M059J (cell line): ENCODE data around the gene CREBRF. TPM values are rescaled to one million over a fixed set of nuclear protein-coding genes. Genes with fewer than 3 reads are reported as not detected.
"Not testable (repeated sequence)": the region's sequence is repeated elsewhere in the genome, so short reads cannot be mapped to it uniquely, and the experiment has no call there.

Experiments
- DNase-seq: peaks from one replicate; pipeline ENCODE4 v3.0.0-alpha.2; 2012; ENCODE audit warnings: low read depth
- total RNA-seq: library from RNA; depleted of rRNA; stranded (reverse); fragments of >200 nt; shearing (Covaris generic); gene quantifications from 2 replicates; pipeline ENCODE4 v1.2.3, GENCODE V29; 2014

The CREBRF gene
- total RNA-seq, 1 experiment from 2014 or later = 11.6 TPM

DNA sequence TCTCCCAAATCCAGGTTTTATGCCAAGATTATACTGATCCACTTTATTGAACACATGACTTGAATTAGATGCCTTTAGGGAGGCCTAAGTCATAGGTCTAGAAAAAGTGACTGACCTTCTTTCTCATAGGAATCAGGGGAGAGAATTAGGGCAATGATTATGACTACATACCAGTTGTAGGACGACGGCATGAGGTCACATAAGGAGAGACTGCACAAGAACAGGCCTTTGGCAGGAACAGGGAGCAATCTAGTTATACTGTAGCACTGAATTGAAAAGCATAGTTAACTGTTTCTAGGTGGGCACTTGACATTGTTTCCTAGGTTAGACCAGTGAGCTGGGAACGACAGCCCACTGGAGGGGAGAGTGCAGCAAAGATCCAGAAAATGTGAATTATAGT is 22.7 kb downstream of the CREBRF start:
- DNase-seq = no peak

DNA sequence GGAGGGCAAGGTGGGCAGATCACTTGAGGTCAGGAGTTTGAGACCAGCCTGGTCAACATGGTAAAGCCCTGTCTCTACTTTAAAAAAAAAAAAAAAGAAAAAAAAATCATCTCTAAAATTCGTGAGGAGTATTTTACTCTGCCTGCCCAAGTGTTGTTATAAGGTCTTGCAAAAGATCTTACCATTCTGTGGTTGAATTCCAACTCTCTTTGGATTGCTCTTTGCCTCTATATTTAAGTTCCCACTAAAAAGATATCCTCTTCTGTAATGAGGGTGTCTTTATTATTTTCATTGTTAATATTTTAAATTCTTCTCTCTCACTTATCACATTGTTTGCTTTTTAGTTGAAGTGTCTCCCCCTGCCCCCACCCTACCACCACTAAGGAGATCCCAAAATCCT is 33.4 kb downstream of the CREBRF start:
- no peak for DNase-seq

DNA sequence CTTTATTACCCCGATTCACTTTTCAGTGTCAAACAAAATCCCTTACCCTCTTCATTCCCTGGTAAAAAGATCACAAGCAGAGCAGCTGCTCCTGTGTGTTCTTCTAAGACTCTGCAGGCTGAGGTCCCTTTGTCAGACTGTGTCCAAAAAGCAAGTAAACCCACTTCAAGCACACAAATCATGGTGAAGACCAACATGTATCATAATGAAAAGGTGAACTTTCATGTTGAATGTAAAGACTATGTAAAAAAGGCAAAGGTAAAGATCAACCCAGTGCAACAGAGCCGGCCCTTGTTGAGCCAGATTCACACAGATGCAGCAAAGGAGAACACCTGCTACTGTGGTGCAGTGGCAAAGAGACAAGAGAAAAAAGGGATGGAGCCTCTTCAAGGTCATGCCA is 34.5 kb downstream of the CREBRF start:
- DNase-seq = no peak

DNA sequence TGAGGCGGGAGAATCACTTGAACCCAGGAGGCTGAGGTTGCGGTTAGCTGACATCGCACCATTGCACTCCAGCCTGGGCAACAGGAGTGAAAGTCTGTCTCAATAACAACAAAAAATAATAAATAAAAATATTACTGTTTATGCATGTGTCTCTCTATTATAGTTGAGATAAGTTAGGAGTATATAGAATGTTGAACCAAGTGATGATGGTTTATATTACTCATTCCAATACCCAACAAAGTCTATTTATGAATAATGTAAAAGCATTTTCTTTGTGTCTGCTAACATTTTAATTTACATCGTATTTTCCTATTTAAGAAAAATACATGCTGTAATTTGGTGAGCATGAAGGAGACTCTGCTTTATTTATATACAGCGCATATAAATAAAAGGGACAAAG is 35.8 kb downstream of the CREBRF start:
- DNase-seq = no peak

DNA sequence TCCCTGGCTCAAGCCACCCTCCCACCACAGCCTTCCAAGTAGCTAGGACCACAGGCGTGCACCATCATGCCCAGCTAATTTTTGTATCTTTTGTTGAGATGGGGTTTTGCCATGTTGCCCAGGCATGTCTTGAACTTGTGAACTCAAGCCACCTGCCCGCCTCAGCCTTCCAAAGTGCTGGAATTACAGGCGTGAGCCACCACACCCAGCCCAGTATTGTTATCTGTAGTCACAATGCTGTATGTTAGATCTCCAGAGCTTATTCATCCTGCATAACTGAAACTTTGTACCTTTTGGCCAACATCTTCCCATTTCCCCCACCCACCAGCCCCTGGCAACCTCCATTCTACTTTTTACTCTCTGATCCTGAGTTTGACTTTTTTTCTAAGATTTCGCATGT is 37.5 kb downstream of the CREBRF start:
- no peak for DNase-seq

DNA sequence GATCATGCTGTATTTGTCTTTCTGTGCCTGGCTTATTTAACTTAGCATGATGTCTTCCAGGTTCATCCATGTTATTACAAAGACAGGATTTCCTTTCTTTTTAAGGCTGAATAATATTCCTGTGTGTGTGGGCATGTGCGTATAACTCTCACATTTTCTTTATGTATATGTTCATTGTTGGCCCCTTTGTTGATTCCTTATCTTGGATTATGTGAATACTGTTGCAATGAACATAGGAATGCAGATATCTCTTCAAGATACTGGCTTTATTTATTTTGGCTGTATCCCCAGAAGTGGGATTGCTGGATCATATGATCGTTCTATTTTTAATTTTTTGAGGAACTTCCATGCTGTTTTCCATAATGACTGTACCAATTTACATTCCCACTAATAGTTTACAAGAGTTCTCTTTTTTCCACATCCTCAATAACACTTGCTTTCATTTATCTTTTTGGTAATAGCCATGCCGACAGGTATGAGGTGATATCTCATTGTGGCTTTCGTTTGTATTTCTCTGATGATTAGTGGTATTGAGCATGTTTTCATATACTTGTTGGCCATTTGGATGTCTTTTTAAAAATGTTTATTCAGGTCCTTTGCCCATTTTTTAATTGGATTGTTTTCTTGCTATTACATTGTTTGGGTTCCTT is 38.0 kb downstream of the CREBRF start:
- DNase-seq = peak; percentile 85

DNA sequence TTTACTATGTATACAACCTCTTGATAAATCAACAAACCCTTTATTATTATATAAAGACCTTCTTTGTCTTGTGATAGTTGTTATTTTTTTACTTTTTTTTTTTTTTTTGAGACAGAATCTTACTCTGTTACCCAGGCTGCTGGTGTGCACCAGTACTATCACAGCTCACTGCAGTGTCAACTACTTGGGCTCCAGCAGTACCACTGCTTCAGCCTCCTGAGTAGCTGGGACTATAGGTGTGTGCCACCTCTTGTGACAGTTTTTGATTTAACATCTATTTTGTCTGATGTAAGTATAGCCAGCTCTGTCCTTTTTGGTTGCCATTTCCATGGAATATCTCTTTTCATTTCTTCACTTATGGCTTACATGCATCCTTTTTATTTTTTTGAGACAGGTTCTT is 42.6 kb downstream of the CREBRF start:
- DNase-seq = no peak

DNA sequence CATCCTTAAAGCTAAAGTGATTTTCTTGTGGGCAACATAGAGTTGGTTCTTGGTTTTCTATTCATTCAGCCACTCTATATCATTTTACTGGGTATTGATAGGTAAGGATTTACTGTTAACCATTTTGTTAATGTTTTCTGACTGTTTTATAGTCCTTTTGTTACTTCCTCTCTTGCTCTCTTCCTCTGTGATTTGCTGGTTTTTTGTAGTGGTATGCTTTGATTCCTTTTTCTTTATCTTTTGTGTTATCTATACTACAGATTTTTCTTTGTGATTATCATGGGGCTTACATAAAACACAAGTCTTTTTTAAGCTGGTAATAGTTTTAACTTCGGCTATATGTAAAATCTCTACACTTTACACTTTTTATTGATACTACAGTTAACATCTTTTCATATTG is 43.3 kb downstream of the CREBRF start:
- no peak for DNase-seq

DNA sequence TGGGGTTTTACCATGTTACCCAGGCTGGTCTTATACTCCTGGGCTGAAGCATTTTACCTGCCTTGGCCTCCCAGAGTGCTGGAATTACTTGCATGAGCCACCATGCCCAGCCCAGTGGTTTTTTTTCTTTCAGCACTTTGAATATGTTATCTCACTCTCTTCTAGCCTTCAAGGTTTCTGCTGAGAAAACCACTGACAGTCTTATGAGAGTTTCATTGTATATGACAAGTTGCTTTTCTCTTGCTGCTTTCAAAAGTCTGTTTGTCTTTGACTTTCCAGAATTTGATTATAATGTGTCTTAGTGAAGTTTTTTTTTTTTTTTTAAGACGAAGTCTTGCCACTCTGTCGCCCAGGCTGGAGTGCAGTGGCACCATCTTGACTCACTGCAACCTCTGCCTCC is 45.1 kb downstream of the CREBRF start:
- DNase-seq = no peak

DNA sequence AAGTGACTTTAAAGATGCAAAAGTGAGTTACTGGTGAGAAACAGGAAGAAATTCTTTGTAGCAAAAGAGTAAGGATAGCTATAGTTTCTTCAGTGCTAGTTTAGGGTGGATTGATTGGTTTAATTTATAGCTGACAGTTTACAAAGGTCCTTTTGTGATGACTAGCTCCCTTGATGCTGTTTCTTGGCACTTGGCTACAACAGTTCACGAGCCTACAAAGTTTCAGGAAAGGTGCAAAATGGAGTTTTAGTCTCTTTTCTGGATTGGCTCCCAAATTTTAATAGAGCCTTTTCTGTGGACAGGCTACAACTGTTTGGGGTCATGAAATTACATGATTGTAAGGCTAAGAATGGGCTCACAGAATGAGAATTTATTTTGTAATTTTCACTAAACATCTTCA is 47.3 kb downstream of the CREBRF start:
- DNase-seq = no peak

DNA sequence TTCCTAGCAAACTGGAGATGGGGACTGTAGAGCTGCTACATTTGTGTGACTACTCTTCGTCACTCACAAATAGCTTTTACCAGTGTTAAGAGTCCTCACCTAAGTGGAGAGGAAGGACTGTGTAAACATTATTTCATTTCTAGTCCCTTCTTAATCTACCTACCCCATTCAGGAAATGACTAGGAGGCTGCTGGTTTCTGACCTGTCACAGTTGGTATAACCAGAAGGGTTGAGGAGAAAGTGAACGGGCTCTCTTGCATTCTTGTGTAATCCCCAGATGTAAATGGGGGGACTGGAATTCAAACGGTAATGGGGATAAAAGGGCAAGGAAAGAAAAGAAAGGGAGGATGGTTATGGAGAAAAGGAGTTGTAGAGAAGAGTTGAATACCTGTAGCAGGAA is 52.8 kb downstream of the CREBRF start:
- DNase-seq = no peak

DNA sequence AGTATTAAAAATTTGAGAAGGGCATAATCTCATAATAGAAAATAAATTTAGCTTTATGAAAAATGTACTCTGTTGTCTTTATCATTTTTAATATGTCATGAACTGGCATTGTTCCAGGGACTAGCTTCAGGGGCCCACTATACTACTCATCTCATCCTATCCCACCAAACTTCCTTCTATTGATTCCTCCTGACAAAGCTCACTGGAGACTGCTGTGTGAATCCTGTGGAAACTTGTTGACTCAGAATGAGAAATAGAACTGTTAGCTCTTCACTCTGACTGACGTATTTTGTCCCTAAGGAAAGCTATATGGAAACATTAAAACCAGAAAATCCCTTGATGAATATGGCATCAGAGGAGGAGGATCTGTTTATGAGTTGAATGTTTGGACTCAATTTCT is 58.4 kb downstream of the CREBRF start:
- DNase-seq = no peak

DNA sequence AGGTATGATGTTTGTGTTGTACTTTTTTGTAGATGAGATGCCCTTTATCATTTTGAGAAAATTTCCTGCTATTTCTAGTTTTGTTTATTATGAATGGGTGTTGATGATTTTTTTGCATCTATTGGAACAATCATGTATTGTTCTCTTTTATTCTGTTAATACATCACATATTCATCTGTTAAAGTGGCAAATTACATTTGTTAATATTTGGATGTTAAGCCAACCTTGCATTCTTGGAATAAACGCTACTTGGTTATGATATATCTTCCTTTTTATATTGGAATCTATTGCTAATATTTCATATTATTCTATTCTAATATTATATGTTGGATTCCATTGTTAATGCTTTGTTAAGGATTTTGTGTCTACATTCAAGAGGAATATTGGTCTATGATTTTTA is 63.6 kb downstream of the CREBRF start:
- no peak for DNase-seq

DNA sequence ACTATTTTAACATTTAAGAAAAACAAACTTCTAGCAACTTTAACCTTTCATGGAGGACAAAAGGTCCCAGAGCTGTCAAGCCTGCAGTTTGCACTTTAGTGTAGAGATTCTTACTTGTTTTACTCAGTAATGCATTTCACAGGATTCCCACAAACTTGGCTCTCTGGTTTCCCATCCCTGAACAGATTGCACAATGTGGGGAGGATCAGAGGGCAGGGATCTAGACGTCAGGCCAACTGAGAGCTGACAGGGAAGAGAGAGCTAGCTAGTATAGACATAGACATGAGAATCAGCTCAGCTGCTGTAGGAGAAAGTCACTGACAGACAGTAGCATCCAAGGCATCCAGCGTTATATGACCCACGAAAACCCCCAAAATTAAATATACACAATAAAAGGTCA is 67.3 kb downstream of the CREBRF start:
- peak; percentile 3 for DNase-seq

DNA sequence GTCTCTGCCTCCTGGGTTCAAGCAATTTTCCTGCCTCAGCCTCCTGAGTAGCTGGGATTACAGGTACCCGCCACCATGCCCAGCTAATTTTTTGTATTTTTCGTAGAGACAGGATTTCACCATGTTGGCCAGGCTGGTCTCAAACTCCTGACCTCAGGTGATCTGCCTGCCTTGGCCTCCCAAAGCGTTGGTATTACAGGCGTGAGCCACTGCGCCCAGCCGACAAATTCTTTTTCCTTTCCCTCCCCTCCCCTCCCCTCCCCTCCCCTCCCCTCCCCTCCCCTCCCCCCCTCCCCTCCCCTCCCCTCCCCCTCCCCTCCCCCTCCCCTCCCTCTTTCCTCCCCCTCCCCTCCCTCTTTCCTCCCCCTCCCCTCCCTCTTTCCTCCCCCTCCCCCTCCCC is 76.0 kb downstream of the CREBRF start:
- not testable (repeated sequence) for DNase-seq

DNA sequence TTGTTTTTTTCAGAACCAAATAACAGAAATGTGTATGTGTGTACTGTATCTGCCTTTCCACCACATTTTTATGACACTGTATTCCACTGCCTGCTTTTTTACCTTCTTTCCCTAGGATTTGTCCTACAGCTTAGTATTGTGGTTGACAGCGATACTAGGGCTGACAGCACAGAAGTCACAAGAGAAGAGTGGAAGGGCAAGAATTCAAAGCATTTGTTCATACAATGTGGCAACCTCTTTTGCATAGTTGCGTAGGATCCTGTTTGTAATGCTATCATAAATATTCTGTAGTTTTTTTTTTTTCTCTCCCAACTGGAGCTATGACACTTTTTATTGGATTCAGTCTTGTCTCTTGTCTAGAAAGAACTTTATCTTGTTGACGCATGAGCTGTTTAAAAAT is 82.6 kb downstream of the CREBRF start:
- DNase-seq = no peak

DNA sequence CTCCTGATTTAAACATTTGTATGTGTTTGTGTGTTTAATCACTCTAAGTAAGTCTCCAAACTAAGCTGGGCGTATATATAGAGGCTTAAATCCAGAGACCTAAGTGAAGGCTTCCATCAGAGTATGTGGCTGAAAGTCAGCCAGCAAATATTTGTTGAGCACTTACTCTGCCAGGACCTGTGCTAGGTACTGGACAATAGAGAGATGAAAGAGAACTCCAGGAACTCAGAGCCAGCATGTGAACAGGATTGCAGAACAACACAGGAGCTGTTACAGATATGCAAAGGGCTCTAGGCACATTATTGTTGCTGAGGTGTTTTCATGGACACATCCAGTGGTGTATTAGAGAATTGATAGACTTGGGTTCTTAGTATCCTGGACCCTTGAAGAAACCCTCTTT is 83.5 kb downstream of the CREBRF start:
- DNase-seq = no peak

DNA sequence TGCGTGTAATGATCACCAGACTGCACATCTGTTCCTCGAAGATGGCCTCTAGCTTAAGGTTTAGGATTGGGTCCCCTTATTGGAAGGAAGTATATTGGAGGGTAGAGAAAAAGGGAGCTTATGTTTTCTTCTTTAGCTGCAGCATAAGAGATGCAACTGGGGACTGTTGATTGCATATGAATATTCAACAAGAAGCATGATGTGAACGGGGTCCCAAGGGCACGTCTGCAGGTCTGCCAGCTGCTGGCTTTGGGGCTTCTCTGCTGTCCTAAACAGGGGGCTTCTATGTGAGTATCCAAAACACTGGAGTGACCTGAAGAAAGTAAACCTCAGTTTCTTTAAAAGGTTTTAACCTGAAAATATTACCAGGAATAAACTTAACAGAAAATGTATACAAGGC is 84.6 kb downstream of the CREBRF start:
- DNase-seq = no peak

DNA sequence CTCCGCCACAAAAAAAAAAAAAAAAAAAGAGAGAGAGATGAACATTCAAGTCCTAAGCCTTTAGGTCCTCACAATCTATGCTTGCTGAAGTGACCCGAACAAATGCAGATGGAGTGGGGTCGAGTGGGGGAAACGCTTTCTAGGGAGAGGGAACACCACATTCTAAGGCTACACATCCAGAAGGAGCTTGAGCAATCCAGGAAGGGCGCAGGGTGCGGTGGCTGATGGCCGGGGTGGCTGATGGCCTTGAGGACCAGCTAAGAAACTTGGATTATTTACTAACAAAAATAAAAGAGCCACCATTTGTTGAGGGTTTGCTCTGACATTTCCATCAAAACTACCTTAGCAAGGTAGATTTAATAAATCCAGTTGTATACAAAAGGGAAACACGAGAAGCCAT is 87.4 kb downstream of the CREBRF start:
- no peak for DNase-seq

DNA sequence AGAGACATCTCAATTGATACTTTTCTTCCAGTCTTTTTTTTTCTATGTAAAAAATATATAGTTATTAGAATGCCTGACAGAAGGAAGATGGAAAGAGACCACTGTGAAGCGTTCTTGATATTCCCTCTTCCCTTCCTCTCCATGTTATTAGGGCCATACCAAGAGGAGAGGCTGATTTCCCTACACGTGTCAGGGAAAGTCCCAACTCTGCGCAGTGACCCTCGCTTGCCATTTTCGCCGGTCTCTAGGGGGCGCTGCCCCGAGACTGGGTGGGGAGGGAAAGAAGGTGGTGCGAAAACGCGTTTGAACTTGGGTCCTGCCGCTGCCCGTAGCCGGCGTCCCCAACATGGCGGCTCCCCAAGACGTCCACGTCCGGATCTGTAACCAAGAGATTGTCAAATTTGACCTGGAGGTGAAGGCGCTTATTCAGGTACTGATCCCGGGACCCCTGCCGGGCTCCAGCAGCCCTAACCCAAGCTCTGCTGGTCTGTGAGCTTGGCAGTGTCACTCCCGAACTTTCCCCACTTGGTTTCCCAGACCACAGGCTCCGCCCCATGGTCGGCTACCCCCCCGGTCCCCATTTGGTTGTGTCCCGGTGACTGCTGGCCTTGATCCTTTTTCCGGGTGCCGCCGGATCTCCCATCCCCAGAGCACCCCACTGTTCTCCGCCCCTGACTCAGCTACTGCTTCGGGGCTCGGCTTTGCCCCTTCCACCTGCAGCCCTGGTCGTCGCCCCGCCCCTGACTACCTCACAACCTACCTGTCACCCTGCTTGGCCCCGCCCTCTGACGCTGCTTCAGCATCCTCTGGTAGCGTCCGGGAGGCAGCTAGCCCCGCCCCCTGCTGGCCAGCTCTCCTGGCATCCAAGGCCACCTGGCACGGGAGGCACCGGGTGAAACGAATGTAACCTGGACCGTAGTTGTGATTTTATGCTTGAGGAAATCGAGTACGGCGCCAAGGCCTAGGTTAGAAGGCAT is 88.3 kb downstream of the CREBRF start, which contains the start of gene BNIP1:
Gene BNIP1, plus strand, starts transcription at position 332 of the 977 bp plus-strand sequence. Its CDS starts 15 bp downstream, at position 347.
- peak; percentile 90 for DNase-seq

DNA sequence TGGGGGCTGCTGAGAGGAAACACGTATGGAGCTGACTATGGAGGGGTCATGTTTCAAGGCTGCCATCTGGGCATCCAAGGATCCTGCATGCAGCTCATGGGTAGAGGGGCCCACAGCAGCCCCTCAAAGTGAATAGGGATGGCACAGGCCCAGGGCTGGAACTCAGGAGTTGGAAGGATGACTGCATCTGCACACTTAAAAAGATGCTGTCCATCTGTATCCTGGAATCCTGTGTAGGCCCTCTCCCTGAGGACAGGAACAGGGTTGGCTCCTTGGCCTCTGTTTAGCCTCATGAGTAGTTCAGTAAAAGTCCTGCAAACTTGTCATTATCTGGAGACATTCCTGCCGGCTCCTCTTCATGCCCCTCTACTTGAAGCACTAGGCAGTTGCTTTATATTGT is 92.2 kb downstream of the CREBRF start:
- DNase-seq = no peak

DNA sequence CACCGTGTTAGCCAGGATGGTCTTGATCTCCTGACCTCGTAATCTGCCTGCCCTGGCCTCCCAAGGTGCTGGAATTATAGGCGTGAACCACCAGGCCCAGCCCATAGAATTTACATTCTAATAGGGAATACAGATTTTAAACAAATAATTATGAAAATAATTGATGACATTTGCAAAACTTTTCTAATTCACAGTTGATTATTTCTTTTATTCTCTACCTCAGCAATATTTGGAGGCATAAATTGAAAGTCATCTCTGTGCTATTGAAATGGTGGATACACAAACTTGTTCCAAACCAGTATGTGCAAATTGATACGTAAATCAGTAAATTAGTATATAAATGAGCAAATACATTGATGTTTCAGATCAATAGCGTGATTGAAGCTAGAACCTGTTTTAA is 96.4 kb downstream of the CREBRF start:
- DNase-seq = no peak

DNA sequence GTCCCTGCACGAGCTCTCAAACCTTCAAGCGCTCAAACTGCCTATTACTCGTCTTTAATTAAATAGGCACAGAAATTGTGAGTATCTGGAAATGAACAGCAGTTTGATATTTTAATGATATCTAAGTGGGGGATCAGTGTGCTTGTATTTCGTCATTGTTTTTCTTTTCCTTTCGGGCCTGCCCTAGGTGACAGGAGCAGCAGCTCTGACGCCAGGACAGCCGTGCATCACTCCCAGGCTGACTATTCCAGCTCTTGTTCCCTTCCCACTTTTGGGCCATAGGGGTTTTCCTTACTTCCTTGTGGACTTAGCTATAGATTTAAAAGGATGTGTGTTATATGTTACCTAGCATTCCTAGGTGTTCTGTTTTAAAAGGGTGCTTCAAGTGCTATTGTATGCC is 97.7 kb downstream of the CREBRF start:
- DNase-seq = no peak
